Measurements from ENCODE around the gene RAB42. TPM values are rescaled to one million over a fixed set of nuclear protein-coding genes. Genes with fewer than 3 reads are reported as not detected.

Gene RAB42
- total and polyA plus RNA-seq, 7 donors: 0.68 to 19.0 (median 3.2) TPM

DNA sequence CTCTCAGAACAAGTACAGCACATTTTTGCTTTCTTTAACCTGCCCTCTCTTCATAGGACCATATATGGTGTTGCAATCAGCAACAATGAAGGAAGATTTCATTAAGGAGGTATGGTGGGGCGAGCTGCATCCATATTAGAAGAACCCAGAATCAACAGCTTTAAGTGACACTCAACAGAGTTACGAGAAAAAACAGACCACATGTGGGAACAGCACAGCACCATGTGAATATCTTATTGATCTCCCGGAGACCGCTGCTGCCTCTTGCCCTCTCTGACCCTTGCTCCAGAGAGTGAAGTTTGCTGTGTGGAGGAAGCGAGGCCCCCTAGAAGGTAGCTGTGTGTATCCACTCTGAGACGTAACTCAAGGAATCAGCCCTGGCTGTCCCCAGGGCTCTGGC is 12.9 kb downstream of the RAB42 start:
- TF ChIP-seq EP300 (IDR thresholded peaks at IDR 0.05): no peak
- TF ChIP-seq POLR2AphosphoS5 (IDR thresholded peaks at IDR 0.05): no peak
- no peak for TF ChIP-seq POLR2A (IDR thresholded peaks at IDR 0.05)
- no peak for TF ChIP-seq CTCF (IDR thresholded peaks at IDR 0.05)
- Histone ChIP-seq H3K27ac (no peak overlapping the region), H3K4me3 (no peak overlapping the region), H3K27me3 (no peaks in the 10 kb centered on the region), H3K9me3 (no peaks in the 10 kb centered on the region), H3K4me1 (peaks cover 0 to 8% (median 0%) of the 10 kb centered on the region in 4 donors), H3K36me3 (peaks cover 23 to 66% (median 31%) of the 10 kb centered on the region in 4 donors)
- intact Hi-C loops (cut with DNase I): loop anchor here (5.0 to 10.0 kb wide), 2 partner anchors 243 to 360 kb away; no protein-coding TSS in a partner anchor
- DNase-seq: no peak
- 92 to 95% methylated on average over 6 of the region's 6 CpGs for WGBS, 2 donors

GRCh38 chr1:28606771-28607170 is 14.7 kb downstream of the RAB42 start:
- H3K27ac ChIP-seq: no peak overlapping the region
- TF ChIP-seq POLR2A (IDR thresholded peaks at IDR 0.05) (no peak), CTCF (IDR thresholded peaks at IDR 0.05) (no peak), EP300 (IDR thresholded peaks at IDR 0.05) (no peak)
- intact Hi-C loops (cut with DNase I): loop anchor here (10.0 kb wide), 1 partner anchor 362 kb away; no protein-coding TSS in a partner anchor
- H3K36me3 ChIP-seq: peaks cover 27 to 84% (median 33%) of the 10 kb centered on the region in 4 donors
- H3K27me3 ChIP-seq: no peaks in the 10 kb centered on the region
- H3K9me3 ChIP-seq: no peaks in the 10 kb centered on the region
- 94 to 95% methylated on average over 2 of the region's 2 CpGs for WGBS, 2 donors
- no peak for DNase-seq
- peaks cover 0 to 2% (median 0%) of the 10 kb centered on the region in 4 donors for H3K4me1 ChIP-seq
- H3K4me3 ChIP-seq: no peak overlapping the region

- no peak overlapping the region for H3K27ac ChIP-seq
- no peaks in the 10 kb centered on the region for H3K4me1 ChIP-seq
- WGBS, 2 donors: 96% methylated on average over 5 of the region's 5 CpGs
- no peak for TF ChIP-seq POLR2A (IDR thresholded peaks at IDR 0.05)
- TF ChIP-seq CTCF (IDR thresholded peaks at IDR 0.05): no peak
- no peak for TF ChIP-seq POLR2AphosphoS5 (IDR thresholded peaks at IDR 0.05)
- no peak for TF ChIP-seq EP300 (IDR thresholded peaks at IDR 0.05)
- H3K4me3 ChIP-seq: no peak overlapping the region
- intact Hi-C loops (cut with DNase I): no loop called here
- H3K9me3 ChIP-seq: no peaks in the 10 kb centered on the region
- DNase-seq: no peak
- H3K36me3 ChIP-seq: peaks cover 20 to 95% (median 31%) of the 10 kb centered on the region in 4 donors
- no peaks in the 10 kb centered on the region for H3K27me3 ChIP-seq
Measured at GRCh38 chr1:28613175-28613574, 21.1 kb downstream of the RAB42 start.

GRCh38 chr1:28631713-28632112 is 39.6 kb downstream of the RAB42 start:
- no peak for TF ChIP-seq POLR2AphosphoS5 (IDR thresholded peaks at IDR 0.05)
- TF ChIP-seq POLR2A (IDR thresholded peaks at IDR 0.05): no peak
- TF ChIP-seq CTCF (IDR thresholded peaks at IDR 0.05): no peak
- no peak for TF ChIP-seq EP300 (IDR thresholded peaks at IDR 0.05)
- intact Hi-C loops (cut with DNase I): no loop called here
- WGBS, 2 donors: 81 to 94% methylated on average over 1 of the region's 1 CpG

DNA sequence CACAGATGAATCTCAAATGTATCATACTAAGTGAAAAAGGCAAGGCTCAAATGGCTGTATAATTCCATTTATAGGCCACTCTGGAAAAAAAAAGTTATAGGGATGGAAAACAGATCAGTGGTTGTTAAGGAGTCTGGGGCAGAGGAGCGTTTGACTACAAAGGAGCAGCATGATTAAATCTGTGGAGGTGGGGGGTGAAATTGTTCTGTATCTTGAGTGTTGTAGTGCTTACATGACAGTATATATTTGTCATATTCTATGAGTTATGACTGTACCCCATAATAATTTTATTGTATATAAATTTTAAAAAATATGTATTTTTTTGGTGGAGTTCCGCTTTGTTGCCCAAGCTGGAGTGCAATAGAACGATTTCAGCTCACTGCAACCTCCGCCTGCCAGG is 40.5 kb downstream of the RAB42 start:
- intact Hi-C loops (cut with DNase I): no loop called here
- H3K4me3 ChIP-seq: no peak overlapping the region
- H3K36me3 ChIP-seq: no peaks in the 10 kb centered on the region
- WGBS, 2 donors: 96% methylated on average over 4 of the region's 4 CpGs
- H3K27ac ChIP-seq: no peak overlapping the region
- TF ChIP-seq CTCF (IDR thresholded peaks at IDR 0.05) (no peak), POLR2AphosphoS5 (IDR thresholded peaks at IDR 0.05) (no peak), EP300 (IDR thresholded peaks at IDR 0.05) (no peak), POLR2A (IDR thresholded peaks at IDR 0.05) (no peak)
- H3K9me3 ChIP-seq: no peaks in the 10 kb centered on the region
- DNase-seq: no peak
- no peaks in the 10 kb centered on the region for H3K27me3 ChIP-seq
- no peaks in the 10 kb centered on the region for H3K4me1 ChIP-seq

More at GRCh38 chr1:28631713-28632112, 39.6 kb downstream of the RAB42 start:
- Histone ChIP-seq H3K4me3 (no peak overlapping the region), H3K36me3 (no peaks in the 10 kb centered on the region), H3K27me3 (no peaks in the 10 kb centered on the region), H3K27ac (no peak overlapping the region), H3K4me1 (no peaks in the 10 kb centered on the region), H3K9me3 (no peaks in the 10 kb centered on the region)
- DNase-seq: no peak
